SK-N-SH (cell line): ENCODE measurements around the gene KCNH8. TPM values are rescaled to one million over a fixed set of nuclear protein-coding genes. Genes with fewer than 3 reads are reported as not detected.

Experiments
- CTCF ChIA-PET: fragments of 300-600, 350-600 bp; formaldehyde crosslinking; extraction: SDS; loops from one replicate; lab custom pipeline; 2021; lab: Yijun Ruan, JAX
- POLR2A ChIA-PET: fragments of 350-600 bp; sonication (Branson Sonifier 250); formaldehyde crosslinking; extraction: SDS; loops from one replicate; lab custom pipeline; 2020; ENCODE audit warnings: antibody characterized with exemption, inconsistent platforms; lab: Yijun Ruan, JAX
- DNase-seq: peaks from one replicate; pipeline ENCODE4 v3.0.0; 2012
- H2AFZ ChIP-seq: fragments of 200-600 bp; sonication (generic); 2 replicates; pipeline ENCODE4 v1.8.1; 2016; ENCODE audit warnings: antibody characterized with exemption, mild to moderate bottlenecking, low read depth
- H3F3A ChIP-seq: fragments of 200-600 bp; sonication (generic); replicated peaks from 2 replicates; pipeline ENCODE3; 2016; ENCODE audit warnings: antibody characterized with exemption, mild to moderate bottlenecking; ENCODE audit not compliant: insufficient read depth
- H3K27ac ChIP-seq, 2 experiments: fragments of 200-500 bp in 1 of 2; fragments of 200-600 bp in 1 of 2; sonication (Bioruptor generic) in 1 of 2; sonication (generic), shearing (Covaris generic) in 1 of 2; 2 replicates each; pipeline versions ENCODE4 v1.5.1 to v1.6.1; 2014 to 2016; ENCODE audit warnings: low read depth in 2 of 2, inconsistent platforms in 1 of 2, low read length in 1 of 2, mild to moderate bottlenecking in 1 of 2, mixed read lengths in 1 of 2
- H3K27me3 ChIP-seq: fragments of 200-600 bp; sonication (generic), shearing (Covaris generic); 2 replicates; pipeline ENCODE4 v1.6.1; 2016; ENCODE audit warnings: mixed run types; ENCODE audit not compliant: insufficient read depth
- H3K36me3 ChIP-seq, 2 experiments: fragments of 200-500 bp in 1 of 2; fragments of 200-600 bp in 1 of 2; sonication (Bioruptor generic) in 1 of 2; sonication (generic) in 1 of 2; replicated peaks in 1 of 2; 2 replicates each; pipeline versions ENCODE3 to v1.5.1; 2014 to 2016; ENCODE audit warnings: low read length in 1 of 2, mild to moderate bottlenecking in 1 of 2; ENCODE audit not compliant: insufficient read depth in 2 of 2, control insufficient read depth in 1 of 2
- H3K4me1 ChIP-seq, 2 experiments: fragments of 200-500 bp in 1 of 2; fragments of 200-600 bp in 1 of 2; sonication (Bioruptor generic) in 1 of 2; sonication (generic), shearing (Covaris generic) in 1 of 2; 2 replicates each; pipeline versions ENCODE4 v1.5.1 to v1.6.1; 2014 to 2016; ENCODE audit warnings: low read depth in 1 of 2, low read length in 1 of 2, mixed run types in 1 of 2; ENCODE audit not compliant: insufficient read depth in 2 of 2, control insufficient read depth in 1 of 2
- H3K4me2 ChIP-seq: fragments of 200-600 bp; sonication (generic), shearing (Covaris generic); 2 replicates; pipeline ENCODE4 v1.6.1; 2017; ENCODE audit warnings: mixed run types
- H3K4me3 ChIP-seq, 2 experiments: fragments of 200-500 bp in 1 of 2; fragments of 200-600 bp in 1 of 2; sonication (Bioruptor generic) in 1 of 2; sonication (generic), shearing (Covaris generic) in 1 of 2; 2 replicates each; pipeline versions ENCODE4 v1.5.1 to v1.8.1; 2014 to 2016; ENCODE audit warnings: low read depth in 2 of 2, inconsistent platforms in 1 of 2, low read length in 1 of 2, mild to moderate bottlenecking in 1 of 2, mixed read lengths in 1 of 2, moderate library complexity in 1 of 2
- H3K79me2 ChIP-seq: fragments of 200-600 bp; sonication (generic); 2 replicates; pipeline ENCODE4 v1.8.1; 2017; ENCODE audit warnings: mild to moderate bottlenecking; ENCODE audit not compliant: insufficient read depth
- H3K9ac ChIP-seq: fragments of 200-600 bp; sonication (generic); 2 replicates; pipeline ENCODE4 v1.6.1; 2017; ENCODE audit warnings: mixed run types
- H3K9me2 ChIP-seq: fragments of 200-600 bp; sonication (generic); 2 replicates; pipeline ENCODE4 v1.6.1; 2017; ENCODE audit warnings: mixed run types
- H3K9me3 ChIP-seq: fragments of 200-600 bp; sonication (generic); 2 replicates; pipeline ENCODE4 v1.6.1; 2017; ENCODE audit warnings: mixed run types, mild to moderate bottlenecking, moderate library complexity
- H4K20me1 ChIP-seq: fragments of 200-600 bp; sonication (generic); 2 replicates; pipeline ENCODE4 v1.6.1; 2017; ENCODE audit warnings: mild to moderate bottlenecking, mixed run types; ENCODE audit not compliant: insufficient read depth
- CTCF ChIP-seq: fragments of 200-600 bp; sonication (generic); IDR thresholded peaks from 2 replicates; pipeline ENCODE4 v1.6.1; 2017; ENCODE audit warnings: antibody characterized with exemption, mild to moderate bottlenecking, moderate library complexity
- FOXM1 ChIP-seq: IDR thresholded peaks from 2 replicates; pipeline ENCODE4 v1.4.0; 2012; ENCODE audit warnings: low read depth, mild to moderate bottlenecking
- RAD21 ChIP-seq: IDR thresholded peaks from 2 replicates; pipeline ENCODE4 v1.6.1; 2012; ENCODE audit warnings: mild to moderate bottlenecking, low read length
- RFX5 ChIP-seq: IDR thresholded peaks from 2 replicates; pipeline ENCODE4 v1.6.1; 2012; ENCODE audit warnings: mild to moderate bottlenecking, improper control_type of control experiment, low read length
- RXRA ChIP-seq: IDR thresholded peaks from 2 replicates; pipeline ENCODE4 v1.4.0; 2012; ENCODE audit warnings: low read depth, mild to moderate bottlenecking, borderline replicate concordance
- SIN3A ChIP-seq: IDR thresholded peaks from 2 replicates; pipeline ENCODE4 v1.6.1; 2012; ENCODE audit warnings: low read depth, mild to moderate bottlenecking, low read length, moderate library complexity, borderline replicate concordance
- SMC3 ChIP-seq: IDR thresholded peaks from 2 replicates; pipeline ENCODE4 v1.6.1; 2012; ENCODE audit warnings: low read depth, low read length, improper control_type of control experiment
- TAF1 ChIP-seq: IDR thresholded peaks from 2 replicates; pipeline ENCODE4 v1.6.1; 2012; ENCODE audit warnings: low read depth, mild to moderate bottlenecking, low read length, moderate library complexity, borderline replicate concordance
- TCF12 ChIP-seq: IDR thresholded peaks from 2 replicates; pipeline ENCODE4 v1.4.0; 2012
- TEAD4 ChIP-seq: IDR thresholded peaks from 2 replicates; pipeline ENCODE4 v1.4.0; 2012; ENCODE audit warnings: mild to moderate bottlenecking, borderline replicate concordance; ENCODE audit not compliant: insufficient read depth
- WGBS: methylation state at CpG from one replicate; pipeline ENCODE4 v1.1.6; 2017; ENCODE audit warnings: low lambda C conversion rate; 5-methylcytosine and 5-hydroxymethylcytosine counted together
- polyA plus RNA-seq, 3 experiments: library from polyadenylated mRNA; depleted of rRNA; stranded (reverse); fragments of >200 nt; gene quantifications; 2 replicates each; pipeline ENCODE4 v1.2.3, GENCODE V29; 2012
- TF ChIP-seq, protein P1 (sequence below): fragments of 150-350 bp; IDR thresholded peaks from 2 replicates; pipeline ENCODE4 v1.6.1; 2016; ENCODE audit warnings: mild to moderate bottlenecking, low read depth, low read length
- TF ChIP-seq, protein P2 (sequence below): IDR thresholded peaks from 2 replicates; pipeline ENCODE4 v1.4.0; 2012; ENCODE audit warnings: low read depth, borderline replicate concordance

The KCNH8 gene
- polyA plus RNA-seq, 1 of the 3 experiments (the other 2 are of a cell fraction), result 0.05 TPM

- no peaks in the 10 kb centered on the region; a peak in 1 of 4 replicates for H3K4me1 ChIP-seq
- H3K79me2 ChIP-seq, result no peaks in the 10 kb centered on the region
- no peaks in the 10 kb centered on the region for H3K9me3 ChIP-seq
- no peaks in the 10 kb centered on the region for H3F3A ChIP-seq
- no peak for DNase-seq
- no peaks in the 10 kb centered on the region for H3K36me3 ChIP-seq
- ChIA-PET CTCF (interaction anchor here (1.1 to 1.5 kb wide), 3 partner anchors 8 to 498 kb away, joined by 3 to 7 read pairs (median 6); no protein-coding TSS in a partner anchor), POLR2A (no interaction called here)
- H3K9me2 ChIP-seq, result no peaks in the 10 kb centered on the region
- no peak overlapping the region for H3K27ac ChIP-seq
- H3K4me3 ChIP-seq, result no peak overlapping the region
- H3K4me2 ChIP-seq, result no peak overlapping the region
- H3K27me3 ChIP-seq, result no peaks in the 10 kb centered on the region
- TF ChIP-seq FOXM1 (no peak), SIN3A (no peak), CTCF (no peak), TAF1 (no peak), TEAD4 (no peak), RAD21 (no peak), RXRA (no peak)
- TF ChIP-seq, protein P1, sequence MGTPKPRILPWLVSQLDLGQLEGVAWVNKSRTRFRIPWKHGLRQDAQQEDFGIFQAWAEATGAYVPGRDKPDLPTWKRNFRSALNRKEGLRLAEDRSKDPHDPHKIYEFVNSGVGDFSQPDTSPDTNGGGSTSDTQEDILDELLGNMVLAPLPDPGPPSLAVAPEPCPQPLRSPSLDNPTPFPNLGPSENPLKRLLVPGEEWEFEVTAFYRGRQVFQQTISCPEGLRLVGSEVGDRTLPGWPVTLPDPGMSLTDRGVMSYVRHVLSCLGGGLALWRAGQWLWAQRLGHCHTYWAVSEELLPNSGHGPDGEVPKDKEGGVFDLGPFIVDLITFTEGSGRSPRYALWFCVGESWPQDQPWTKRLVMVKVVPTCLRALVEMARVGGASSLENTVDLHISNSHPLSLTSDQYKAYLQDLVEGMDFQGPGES, result no peak
- TF ChIP-seq, protein P2, sequence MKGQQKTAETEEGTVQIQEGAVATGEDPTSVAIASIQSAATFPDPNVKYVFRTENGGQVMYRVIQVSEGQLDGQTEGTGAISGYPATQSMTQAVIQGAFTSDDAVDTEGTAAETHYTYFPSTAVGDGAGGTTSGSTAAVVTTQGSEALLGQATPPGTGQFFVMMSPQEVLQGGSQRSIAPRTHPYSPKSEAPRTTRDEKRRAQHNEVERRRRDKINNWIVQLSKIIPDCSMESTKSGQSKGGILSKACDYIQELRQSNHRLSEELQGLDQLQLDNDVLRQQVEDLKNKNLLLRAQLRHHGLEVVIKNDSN, result no peak
- H4K20me1 ChIP-seq, result no peaks in the 10 kb centered on the region
- no peak overlapping the region for H2AFZ ChIP-seq
- H3K9ac ChIP-seq, result no peak overlapping the region
- 19% methylated on average over 2 of the region's 2 CpGs for WGBS
Measured at GRCh38 chr3:19541284-19541683, 393.0 kb downstream of the KCNH8 start.

DNA sequence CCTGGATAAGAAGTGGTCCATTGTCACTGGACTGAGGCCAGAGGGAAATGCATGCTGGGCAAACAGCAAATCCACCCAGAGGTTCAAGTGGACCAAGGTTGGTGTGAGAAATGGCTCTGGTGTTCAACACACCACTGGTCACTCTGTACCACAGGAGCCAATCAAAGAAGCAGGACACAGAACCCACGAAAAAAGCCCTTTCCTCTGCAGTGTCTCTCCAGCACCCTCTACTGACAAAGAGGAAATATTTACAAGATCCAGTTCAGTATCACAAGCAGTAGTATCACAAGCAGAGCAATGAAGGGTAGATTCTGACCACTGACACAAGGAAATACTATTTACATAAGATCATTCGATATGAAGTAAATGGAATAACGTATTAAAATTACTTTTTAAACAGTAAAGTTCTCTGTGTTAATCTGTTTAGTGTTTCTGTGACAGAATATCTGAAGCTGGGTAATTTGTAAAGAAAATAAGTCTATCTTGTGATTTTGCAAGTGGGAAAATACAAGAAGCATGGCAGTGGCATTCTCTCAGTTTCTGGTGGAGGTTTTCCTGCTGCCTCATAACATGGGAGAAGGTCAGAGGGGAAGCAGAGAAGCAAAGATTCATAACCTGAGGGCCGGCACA is 395.0 kb downstream of the KCNH8 start:
- Histone ChIP-seq H3K27me3 (no peaks in the 10 kb centered on the region), H4K20me1 (no peaks in the 10 kb centered on the region), H3K36me3 (no peaks in the 10 kb centered on the region), H3K79me2 (no peaks in the 10 kb centered on the region), H3K4me3 (no peak overlapping the region), H2AFZ (no peak overlapping the region), H3K4me2 (no peak overlapping the region), H3K9me3 (no peaks in the 10 kb centered on the region), H3K9me2 (no peaks in the 10 kb centered on the region), H3F3A (no peaks in the 10 kb centered on the region), H3K27ac (no peak overlapping the region), H3K4me1 (no peaks in the 10 kb centered on the region; a peak in 1 of 4 replicates), H3K9ac (no peak overlapping the region)
- peak; percentile 24 for DNase-seq
- WGBS, result 23% methylated on average over 4 of the region's 4 CpGs
- POLR2A ChIA-PET, result no interaction called here
- TF ChIP-seq RFX5 (peak; percentile 59; the same call in 1 of the 2 replicates), RAD21 (peak; percentile 84), CTCF (peak; percentile 41), TCF12 (no peak), SMC3 (peak; percentile 58; the same call in 1 of the 2 replicates)
- CTCF ChIA-PET, result interaction anchor here (0.6 to 2.9 kb wide), 10 partner anchors 11 to 479 kb away, joined by 3 to 21 read pairs (median 3); no protein-coding TSS in a partner anchor
